GM23338 (cell line): ENCODE measurements around the gene DHRSX. TPM values are rescaled to one million over a fixed set of nuclear protein-coding genes. Genes with fewer than 3 reads are reported as not detected.

Experiments used
- ATAC-seq: fragments of 200-7000 bp; cut with Tn5 transposase; 3 replicates; pipeline ENCODE4 v1.9.1; 2020
- DNase-seq: peaks from one replicate; pipeline ENCODE4 v3.0.0-alpha.2; 2015; ENCODE audit warnings: low spot score
- H2AFZ ChIP-seq: fragments of 200-600 bp; sonication (generic); 2 replicates; pipeline ENCODE4 v1.8.0; 2016; ENCODE audit warnings: antibody characterized with exemption, mild to moderate bottlenecking, moderate library complexity
- H3F3A ChIP-seq: fragments of 200-600 bp; sonication (generic); replicated peaks from 2 replicates; pipeline ENCODE4 v1.8.0; 2017; ENCODE audit warnings: antibody characterized with exemption, mixed run types, low read depth
- H3K27ac ChIP-seq: fragments of 200-600 bp; sonication (generic); 2 replicates; pipeline ENCODE4 v1.6.1; 2016; ENCODE audit warnings: low read depth
- H3K27me3 ChIP-seq: fragments of 200-600 bp; sonication (generic); 2 replicates; pipeline ENCODE4 v1.8.0; 2016; ENCODE audit warnings: mild to moderate bottlenecking, mixed run types, moderate library complexity; ENCODE audit not compliant: insufficient read depth
- H3K36me3 ChIP-seq: fragments of 200-600 bp; sonication (generic); 2 replicates; pipeline ENCODE4 v1.8.0; 2016; ENCODE audit warnings: mild to moderate bottlenecking; ENCODE audit not compliant: insufficient read depth
- H3K4me1 ChIP-seq: fragments of 200-600 bp; sonication (generic); 2 replicates; pipeline ENCODE4 v1.8.0; 2016; ENCODE audit warnings: mild to moderate bottlenecking, moderate library complexity; ENCODE audit not compliant: insufficient read depth
- H3K4me2 ChIP-seq: fragments of 200-600 bp; sonication (generic); 2 replicates; pipeline ENCODE4 v1.7.1; 2017; ENCODE audit warnings: mixed run types
- H3K4me3 ChIP-seq: fragments of 200-600 bp; sonication (generic); 2 replicates; pipeline ENCODE4 v1.6.1; 2016; ENCODE audit warnings: mixed run types
- H3K79me2 ChIP-seq: fragments of 200-600 bp; sonication (generic); replicated peaks from 2 replicates; pipeline ENCODE4 v1.8.0; 2017; ENCODE audit warnings: mild to moderate bottlenecking; ENCODE audit not compliant: insufficient read depth
- H3K9me2 ChIP-seq: fragments of 200-600 bp; sonication (generic); 2 replicates; pipeline ENCODE4 v1.8.0; 2017; ENCODE audit not compliant: insufficient read depth
- H4K20me1 ChIP-seq: fragments of 200-600 bp; sonication (generic); replicated peaks from 2 replicates; pipeline ENCODE4 v1.8.0; 2017; ENCODE audit warnings: mild to moderate bottlenecking; ENCODE audit not compliant: insufficient read depth
- H3K27ac Mint-ChIP-seq: 2 replicates; pipeline ENCODE4 v1.8.0; 2020; ENCODE audit warnings: inconsistent platforms, mild to moderate bottlenecking, moderate library complexity, mixed read lengths
- H3K27me3 Mint-ChIP-seq: 3 replicates; pipeline ENCODE4 v1.8.0; 2022; ENCODE audit warnings: low read depth, mild to moderate bottlenecking, moderate library complexity, mixed read lengths, inconsistent platforms; ENCODE audit not compliant: insufficient read depth, poor library complexity
- H3K36me3 Mint-ChIP-seq: 3 replicates; pipeline ENCODE4 v1.8.0; 2021; ENCODE audit warnings: low read depth, mild to moderate bottlenecking, inconsistent platforms, moderate library complexity, mixed read lengths
- H3K4me1 Mint-ChIP-seq: 3 replicates; pipeline ENCODE4 v1.8.0; 2020; ENCODE audit warnings: mild to moderate bottlenecking, inconsistent platforms, mixed read lengths
- H3K4me3 Mint-ChIP-seq: 3 replicates; pipeline ENCODE4 v1.8.0; 2021; ENCODE audit warnings: moderate library complexity, mild to moderate bottlenecking, inconsistent platforms, mixed read lengths
- H3K9me3 Mint-ChIP-seq: 3 replicates; pipeline ENCODE4 v1.8.0; 2020; ENCODE audit warnings: moderate library complexity, mild to moderate bottlenecking, inconsistent platforms, mixed read lengths
- CREB1 ChIP-seq: fragments of 250-450 bp; sonication (Bioruptor Pico); IDR thresholded peaks from 2 replicates; pipeline ENCODE4 v1.5.0; 2020; ENCODE audit warnings: low read depth, mild to moderate bottlenecking, moderate library complexity
- ETS1 ChIP-seq: IDR thresholded peaks from 2 replicates; pipeline ENCODE4 v1.6.1; 2016; ENCODE audit warnings: antibody characterized with exemption
- EZH2phosphoT487 ChIP-seq: fragments of 200-600 bp; sonication (generic); IDR thresholded peaks from one replicate; pipeline ENCODE4 v1.8.1; 2018; ENCODE audit warnings: antibody characterized with exemption; ENCODE audit not compliant: unreplicated experiment
- POLR2AphosphoS5 ChIP-seq: IDR thresholded peaks from 2 replicates; pipeline ENCODE4 v1.6.1; 2016; ENCODE audit warnings: antibody characterized with exemption, low read depth
- STAT1 ChIP-seq: IDR thresholded peaks from one replicate; pipeline ENCODE4 v1.6.1; 2016; ENCODE audit warnings: antibody characterized with exemption; ENCODE audit not compliant: unreplicated experiment
- ZNF114 ChIP-seq: fragments of 250-450 bp; sonication (Bioruptor Pico); IDR thresholded peaks from 2 replicates; pipeline ENCODE4 v1.5.0; 2020; ENCODE audit warnings: mild to moderate bottlenecking, moderate library complexity
- ZNF331 ChIP-seq: fragments of 250-450 bp; sonication (Bioruptor Pico); IDR thresholded peaks from 2 replicates; pipeline ENCODE4 v1.5.0; 2020; ENCODE audit warnings: low read depth, mild to moderate bottlenecking, moderate library complexity
- polyA plus RNA-seq: library from polyadenylated mRNA; unstranded; fragments of >200 nt; fragmentation: Nextera tagmentation; extraction: Ambion mirVana; gene quantifications from 2 replicates; pipeline ENCODE4 v1.2.1, GENCODE V29; 2016
- total RNA-seq: library from RNA; depleted of rRNA; stranded (reverse); fragments of >200 nt; shearing (Covaris generic); gene quantifications from 2 replicates; pipeline ENCODE4 v1.2.3, GENCODE V29; 2014
- TF ChIP-seq, protein P1 (sequence below), 2 experiments: fragments of 200-600 bp in 1 of 2; sonication (generic) in 1 of 2; conservative IDR thresholded peaks; 2 replicates each; pipeline versions ENCODE4 v1.5.1 to v1.6.1; 2016 to 2017; ENCODE audit warnings: antibody characterized with exemption in 2 of 2, low read depth in 2 of 2, mild to moderate bottlenecking in 2 of 2, moderate library complexity in 1 of 2

Gene DHRSX
- total and polyA plus RNA-seq, 2 experiments from 2014 or later: 33.9 to 43.0 TPM

DNA sequence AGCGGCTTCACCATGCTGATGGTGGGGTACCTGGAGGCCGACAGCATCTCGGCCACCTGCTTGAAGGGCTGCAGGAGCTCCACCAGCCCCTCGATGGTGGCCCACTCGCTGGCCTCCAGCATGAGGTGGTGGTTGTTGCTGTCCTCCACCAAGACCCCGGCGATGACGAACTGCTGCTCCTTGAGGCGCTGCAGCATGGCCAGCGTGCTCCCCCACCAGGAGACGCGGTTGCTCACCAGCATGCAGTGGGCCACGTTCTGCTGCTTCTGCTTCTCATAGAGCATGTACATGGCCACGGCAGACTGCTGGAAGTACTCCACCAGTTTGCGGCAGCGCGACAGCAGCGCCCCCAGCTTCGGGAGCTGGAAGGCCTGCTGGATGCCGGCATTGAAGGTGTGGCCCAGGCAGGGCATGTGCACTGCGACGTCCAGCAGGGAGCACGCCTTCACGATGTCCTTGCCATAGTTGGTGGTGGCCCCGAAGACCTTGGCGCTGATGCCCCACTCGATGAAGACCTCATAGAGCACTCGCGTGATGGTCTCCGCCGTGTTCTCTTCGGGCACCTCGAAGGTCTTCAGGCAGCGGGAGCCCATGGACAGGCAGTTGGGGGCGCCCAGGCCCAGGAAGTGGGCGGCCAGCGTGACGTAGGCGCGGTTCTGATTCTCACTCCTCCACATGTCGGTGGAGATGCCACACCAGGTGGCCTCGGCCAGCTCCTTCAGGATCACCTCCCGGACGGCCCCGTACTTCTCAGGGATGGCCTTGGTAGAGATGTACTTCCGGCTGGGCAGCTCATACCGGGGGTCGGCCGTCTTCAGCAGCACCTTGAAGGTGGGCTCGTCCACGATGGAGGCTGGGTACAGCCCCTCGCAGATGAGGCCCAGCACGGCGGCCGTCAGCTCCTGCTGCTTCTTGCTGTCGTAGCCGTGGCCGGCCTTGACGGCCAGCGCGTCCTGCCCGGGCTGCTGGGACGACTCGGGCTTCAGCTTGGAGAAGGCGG is 11.0 kb downstream of the DHRSX start:
- Histone ChIP-seq H3K4me2 (no peak overlapping the region), H3K9me2 (no peaks in the 10 kb centered on the region), H3K4me1 (peaks cover 6% of the 10 kb centered on the region), H3K79me2 (peaks cover 69% of the 10 kb centered on the region), H4K20me1 (peaks cover 5% of the 10 kb centered on the region), H2AFZ (no peak overlapping the region), H3K27me3 (no peaks in the 10 kb centered on the region), H3K36me3 (no peaks in the 10 kb centered on the region), H3F3A (peaks cover 8% of the 10 kb centered on the region; the same call in 1 of the 2 replicates), H3K4me3 (no peak overlapping the region), H3K27ac (no peak overlapping the region)
- Mint-ChIP-seq H3K27me3 (peaks cover 14% of the 10 kb centered on the region), H3K9me3 (no peaks in the 10 kb centered on the region), H3K4me3 (no peak overlapping the region), H3K27ac (no peak overlapping the region), H3K4me1 (peaks cover 27% of the 10 kb centered on the region), H3K36me3 (peaks cover 64% of the 10 kb centered on the region)
- ATAC-seq: no peak
- no peak for DNase-seq
- TF ChIP-seq, protein P1, sequence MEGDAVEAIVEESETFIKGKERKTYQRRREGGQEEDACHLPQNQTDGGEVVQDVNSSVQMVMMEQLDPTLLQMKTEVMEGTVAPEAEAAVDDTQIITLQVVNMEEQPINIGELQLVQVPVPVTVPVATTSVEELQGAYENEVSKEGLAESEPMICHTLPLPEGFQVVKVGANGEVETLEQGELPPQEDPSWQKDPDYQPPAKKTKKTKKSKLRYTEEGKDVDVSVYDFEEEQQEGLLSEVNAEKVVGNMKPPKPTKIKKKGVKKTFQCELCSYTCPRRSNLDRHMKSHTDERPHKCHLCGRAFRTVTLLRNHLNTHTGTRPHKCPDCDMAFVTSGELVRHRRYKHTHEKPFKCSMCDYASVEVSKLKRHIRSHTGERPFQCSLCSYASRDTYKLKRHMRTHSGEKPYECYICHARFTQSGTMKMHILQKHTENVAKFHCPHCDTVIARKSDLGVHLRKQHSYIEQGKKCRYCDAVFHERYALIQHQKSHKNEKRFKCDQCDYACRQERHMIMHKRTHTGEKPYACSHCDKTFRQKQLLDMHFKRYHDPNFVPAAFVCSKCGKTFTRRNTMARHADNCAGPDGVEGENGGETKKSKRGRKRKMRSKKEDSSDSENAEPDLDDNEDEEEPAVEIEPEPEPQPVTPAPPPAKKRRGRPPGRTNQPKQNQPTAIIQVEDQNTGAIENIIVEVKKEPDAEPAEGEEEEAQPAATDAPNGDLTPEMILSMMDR (conservative IDR thresholded peaks at IDR 0.05; ENCODE audit: low read depth in 2 of 2): no peak
- no peak for TF ChIP-seq EZH2phosphoT487
- TF ChIP-seq STAT1: no peak
- TF ChIP-seq ETS1: no peak
- TF ChIP-seq ZNF114: no peak
- no peak for TF ChIP-seq CREB1 (CRISPR knock-in tag)

- H3K4me1 ChIP-seq: peaks cover 15% of the 10 kb centered on the region
Observed at GRCh38 chrX:2488621-2489285, 12.0 kb downstream of the DHRSX start.

More at GRCh38 chrX:2488621-2489285, 12.0 kb downstream of the DHRSX start:
- no peak for DNase-seq
- H3K27me3 ChIP-seq: no peaks in the 10 kb centered on the region
- H3K79me2 ChIP-seq: peaks cover 69% of the 10 kb centered on the region
- H3K27ac ChIP-seq: no peak overlapping the region
- Mint-ChIP-seq H3K4me1 (peaks cover 36% of the 10 kb centered on the region), H3K4me3 (no peak overlapping the region), H3K27me3 (peaks cover 20% of the 10 kb centered on the region), H3K27ac (no peak overlapping the region), H3K9me3 (no peaks in the 10 kb centered on the region; the same call in 2 of the 3 replicates), H3K36me3 (peaks cover 64% of the 10 kb centered on the region)
- peaks cover 12% of the 10 kb centered on the region; the same call in 1 of the 2 replicates for H3F3A ChIP-seq
- H3K4me3 ChIP-seq: no peak overlapping the region
- H3K36me3 ChIP-seq: no peaks in the 10 kb centered on the region
- no peak overlapping the region for H3K4me2 ChIP-seq
- H4K20me1 ChIP-seq: peaks cover 5% of the 10 kb centered on the region
- ATAC-seq: no peak
- no peak for TF ChIP-seq POLR2AphosphoS5
- no peak for TF ChIP-seq ZNF331 (CRISPR knock-in tag)
- H3K9me2 ChIP-seq: no peaks in the 10 kb centered on the region
- H2AFZ ChIP-seq: no peak overlapping the region
